OCI-LY7 (cell line): Measurements from ENCODE around the gene CNKSR2.

Source experiments
- CTCF ChIP-seq: fragments of 200-600 bp; sonication (generic); conservative IDR thresholded peaks from 2 replicates; pipeline ENCODE4 v1.5.1; 2014; ENCODE audit warnings: mild to moderate bottlenecking, antibody characterized with exemption, low read length, moderate library complexity, mixed read lengths
- EZH2phosphoT487 ChIP-seq: fragments of 200-600 bp; sonication (generic); IDR thresholded peaks from 2 replicates; pipeline ENCODE4 v1.6.1; 2018; ENCODE audit warnings: low read depth, borderline replicate concordance, mild to moderate bottlenecking, mixed run types, antibody characterized with exemption, low read length, moderate library complexity, mixed read lengths

GRCh38 chrX:21374994-21375707 lies 933 bp downstream of the CNKSR2 start:
- TF ChIP-seq EZH2phosphoT487 (no peak), CTCF (no peak)
